Left forelimb (tissue), 1 donor: ENCODE results near the gene TCP10L.
"Not testable (repeated sequence)": the region's sequence is repeated elsewhere in the genome, so short reads cannot be mapped to it uniquely, and the experiment has no call there.

Experiments
- DNase-seq: peaks from one replicate; pipeline ENCODE4 v3.0.0-alpha.2; 2018; ENCODE audit warnings: low spot score

TCP10L gene

DNA sequence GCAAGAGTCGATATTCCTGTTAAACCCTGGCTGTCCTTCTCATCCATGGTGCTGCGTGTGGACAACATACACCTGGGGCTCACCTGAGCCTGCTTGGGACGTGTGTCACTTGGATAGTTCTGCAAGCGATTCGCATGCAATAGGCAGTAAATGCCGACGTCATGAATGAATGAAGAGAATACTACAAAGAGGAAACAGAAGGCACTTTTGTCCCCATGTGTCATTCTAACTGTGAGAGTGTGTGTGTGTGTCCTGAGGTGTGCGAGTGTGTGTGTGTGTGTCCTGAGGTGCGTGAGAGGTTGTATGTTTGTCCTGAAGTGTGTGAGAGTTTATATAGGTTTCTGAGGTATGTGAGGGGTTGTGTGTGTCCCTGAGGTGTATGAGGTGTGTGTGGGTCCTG lies 647 bp upstream of the TCP10L start:
- DNase-seq, result peak; percentile 8

DNA sequence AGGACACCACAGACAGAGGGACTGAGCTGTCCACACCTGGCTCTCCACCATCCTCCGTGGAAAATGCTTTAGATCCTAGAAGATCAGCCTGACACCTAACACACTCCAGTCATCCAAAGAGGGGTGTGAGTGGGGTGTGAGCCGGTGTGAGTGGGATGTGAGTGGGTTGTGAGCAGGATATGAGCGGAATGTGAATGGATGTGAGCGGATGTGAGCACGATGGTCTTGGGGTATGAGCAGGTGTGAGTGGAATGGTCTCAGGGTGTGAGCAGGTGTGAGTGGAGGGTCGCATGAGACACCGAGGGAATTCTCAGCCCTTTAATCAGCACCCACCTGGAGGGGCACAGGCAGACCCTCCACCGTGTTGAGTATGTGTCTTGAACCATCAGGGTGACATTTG lies 851 bp downstream of the TCP10L start:
- no peak for DNase-seq

DNA sequence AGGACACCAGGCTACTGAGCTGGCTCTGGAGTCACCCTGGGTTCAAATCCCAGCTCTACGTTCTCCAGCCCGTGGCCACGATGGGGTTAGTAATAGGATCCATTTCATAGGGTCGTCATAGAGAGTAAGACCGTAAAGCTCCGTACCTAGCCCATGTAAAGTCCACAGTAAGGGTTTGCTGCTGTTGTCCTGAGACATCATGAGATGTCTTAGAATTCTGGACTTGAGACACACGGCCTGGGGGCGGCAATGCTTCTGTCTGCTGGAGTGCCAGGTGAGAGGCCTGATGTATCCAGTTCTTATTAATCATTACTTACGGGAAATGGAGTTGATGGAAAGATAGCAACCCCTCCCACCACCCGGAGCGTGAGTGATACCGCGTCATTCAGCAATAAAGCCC lies 3.6 kb downstream of the TCP10L start:
- no peak for DNase-seq

DNA sequence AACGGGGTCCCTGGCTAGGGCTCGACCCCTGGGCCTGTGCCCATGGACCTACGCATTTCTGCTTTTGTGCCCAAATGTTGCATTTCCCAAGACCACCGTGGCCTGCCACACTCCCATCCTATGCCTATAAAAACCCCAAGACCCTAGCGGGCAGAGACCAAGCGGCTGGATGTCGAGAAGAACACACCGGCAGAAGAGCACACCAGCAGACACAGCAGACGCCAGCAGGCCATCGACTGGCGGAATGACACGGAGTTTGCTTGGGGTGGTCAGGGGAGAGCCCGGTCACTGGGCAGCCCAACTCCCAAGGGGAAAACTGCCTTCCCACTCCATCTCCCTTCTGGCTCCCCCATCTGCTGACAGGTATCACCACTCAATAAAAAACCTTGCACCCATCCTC lies 4.4 kb downstream of the TCP10L start:
- no peak for DNase-seq

DNA sequence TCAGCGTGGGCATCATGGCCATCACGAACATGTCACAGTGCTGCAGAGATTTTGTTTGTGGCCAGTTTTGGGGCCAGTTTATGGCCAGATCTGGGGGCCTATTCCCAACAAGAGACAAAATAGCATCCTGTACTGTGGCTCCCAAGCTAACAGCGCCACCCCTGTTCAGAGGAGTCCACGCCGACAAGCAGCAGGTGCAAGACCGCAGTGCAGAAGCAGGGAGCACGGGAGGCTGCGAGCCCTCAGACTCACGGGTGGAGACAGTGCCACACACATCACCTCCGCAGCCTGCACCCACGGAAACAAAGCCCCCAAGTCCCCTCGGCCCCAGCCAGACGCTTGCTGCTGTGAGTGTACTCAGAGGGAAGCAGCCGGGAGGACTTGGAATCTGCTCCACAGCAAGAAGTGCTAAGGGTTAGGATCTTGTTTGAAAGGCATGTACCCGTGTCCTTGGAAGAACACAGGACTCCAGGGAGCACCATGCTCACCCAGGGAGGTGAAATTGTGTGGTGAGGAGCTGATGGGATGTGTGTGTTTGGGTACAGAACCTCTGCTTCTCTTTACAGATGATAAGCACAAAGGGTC lies 7.1 kb downstream of the TCP10L start:
- DNase-seq, result no peak

DNA sequence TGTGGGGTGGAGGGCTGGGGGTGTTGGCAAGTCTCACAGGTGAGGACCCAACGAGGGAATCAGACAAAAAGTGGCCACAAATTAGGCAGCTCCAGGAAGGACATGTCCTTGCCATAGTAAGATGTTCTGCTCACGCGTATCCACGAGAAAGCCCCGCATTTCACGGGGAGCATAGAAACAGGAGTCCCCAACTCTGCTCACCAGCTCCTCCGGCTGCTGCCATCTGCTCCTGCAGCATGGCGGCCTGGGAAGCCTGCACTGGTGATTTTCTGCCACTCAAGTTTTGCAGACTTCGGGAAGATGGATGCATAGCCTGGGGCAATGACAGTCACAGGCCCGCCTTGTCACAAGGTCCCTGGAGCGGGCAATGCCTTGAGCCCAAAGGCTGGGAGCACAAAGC lies 9.3 kb downstream of the TCP10L start:
- no peak for DNase-seq

DNA sequence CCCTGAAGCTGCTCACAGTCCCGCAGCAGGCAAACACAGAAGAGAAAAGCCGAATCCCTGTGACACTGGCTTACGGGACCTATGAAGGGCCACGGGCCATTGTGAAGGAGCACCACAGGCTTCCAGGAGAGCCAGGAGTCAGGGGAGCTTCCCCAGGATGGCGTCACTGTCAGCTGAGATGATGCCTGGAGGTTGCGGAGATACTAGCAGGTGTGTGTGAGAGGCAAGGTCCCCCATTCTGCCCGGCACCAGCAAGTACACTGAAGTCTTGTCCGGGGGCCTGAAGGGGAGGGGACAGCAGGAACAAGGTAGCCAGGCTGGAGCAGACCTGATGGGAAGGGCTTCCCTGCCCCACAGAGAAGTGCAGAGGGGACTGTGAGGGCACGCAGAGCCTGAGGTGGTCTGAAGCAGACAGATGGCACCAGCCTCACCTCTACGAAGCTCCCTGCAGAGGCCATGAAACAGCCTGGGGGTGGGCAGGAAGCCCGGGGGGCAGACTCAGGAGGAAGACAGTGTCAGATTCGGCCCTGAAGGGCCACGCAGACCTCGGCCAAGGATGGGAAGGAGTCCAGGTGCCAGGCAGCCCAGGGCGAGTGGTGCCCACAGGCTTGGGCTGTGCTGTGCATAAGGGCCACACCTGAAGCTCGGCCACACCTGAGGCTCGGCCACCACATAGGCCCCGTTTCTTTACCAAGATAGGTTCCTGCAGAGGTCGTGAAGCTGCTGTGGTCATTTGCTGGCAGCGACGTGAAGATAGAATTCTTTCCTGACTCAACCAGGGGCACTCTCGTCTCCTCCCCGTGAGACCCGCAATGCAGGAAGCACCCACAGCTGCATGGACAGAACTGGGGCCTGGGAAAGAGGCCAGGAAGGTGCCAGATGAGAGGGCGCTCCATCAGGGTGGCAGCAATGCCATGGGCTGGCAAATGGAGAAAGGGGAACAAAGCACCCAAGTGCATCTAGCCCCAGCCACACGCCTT lies 10.1 kb downstream of the TCP10L start:
- DNase-seq, result no peak

DNA sequence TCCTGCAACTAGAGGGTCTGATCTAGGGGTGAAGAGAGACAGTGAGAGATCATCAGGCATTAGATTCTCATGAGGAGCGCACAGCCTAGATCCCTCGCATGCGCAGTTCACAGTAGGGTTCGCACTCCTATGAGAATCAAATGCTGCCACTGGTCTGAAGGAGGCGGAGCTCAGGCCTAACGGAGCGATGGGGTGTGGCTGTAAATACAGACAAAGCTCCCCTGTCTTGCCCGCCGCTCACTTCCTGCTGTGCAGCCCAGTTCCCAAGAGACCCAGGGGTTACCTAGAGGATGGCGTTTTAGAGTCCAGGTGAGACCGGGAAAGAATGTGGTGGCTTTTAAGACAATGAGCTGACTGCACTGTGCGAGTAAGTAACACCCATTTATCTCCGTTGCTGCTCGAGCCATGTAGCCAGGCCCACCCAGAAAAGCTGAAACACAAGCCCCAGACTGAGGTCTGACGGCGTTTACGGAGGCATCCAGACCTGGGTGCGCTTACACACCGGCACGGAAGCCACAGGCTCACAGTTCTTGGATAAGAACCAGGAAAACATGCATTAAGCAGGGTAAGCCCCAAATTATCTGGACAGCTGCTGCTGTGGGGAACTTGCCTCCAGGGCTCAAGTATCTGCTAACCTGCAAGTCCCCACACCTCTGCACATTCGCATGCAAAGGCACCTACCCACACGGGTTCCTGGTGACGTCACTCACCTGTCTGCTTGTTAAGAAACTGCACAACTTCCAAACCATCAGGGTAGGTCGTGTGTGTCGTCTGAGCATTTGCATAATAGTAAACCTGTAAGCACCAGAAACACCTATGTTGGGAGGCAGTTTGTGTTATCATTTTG lies 12.5 kb downstream of the TCP10L start:
- DNase-seq, result no peak

DNA sequence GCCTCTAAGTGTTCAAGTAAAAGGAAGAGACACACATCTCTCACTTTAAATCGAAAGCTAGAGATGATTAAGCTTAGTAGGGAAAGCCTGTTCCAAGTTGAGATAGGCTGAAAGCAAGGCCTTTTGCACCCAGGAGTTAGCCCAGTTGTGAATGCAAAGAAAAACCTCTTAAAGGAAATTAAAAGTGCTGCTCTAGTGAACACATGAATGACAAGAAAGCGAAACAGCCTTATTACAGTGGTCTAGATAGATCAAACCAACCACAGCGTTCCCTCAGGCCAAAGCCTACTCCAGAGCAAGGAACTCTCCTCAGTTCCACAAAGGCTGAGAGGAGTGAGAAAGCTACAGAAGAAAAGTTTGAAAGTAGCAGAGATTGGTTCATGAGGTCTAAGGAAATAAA lies 14.9 kb downstream of the TCP10L start:
- no peak for DNase-seq

DNA sequence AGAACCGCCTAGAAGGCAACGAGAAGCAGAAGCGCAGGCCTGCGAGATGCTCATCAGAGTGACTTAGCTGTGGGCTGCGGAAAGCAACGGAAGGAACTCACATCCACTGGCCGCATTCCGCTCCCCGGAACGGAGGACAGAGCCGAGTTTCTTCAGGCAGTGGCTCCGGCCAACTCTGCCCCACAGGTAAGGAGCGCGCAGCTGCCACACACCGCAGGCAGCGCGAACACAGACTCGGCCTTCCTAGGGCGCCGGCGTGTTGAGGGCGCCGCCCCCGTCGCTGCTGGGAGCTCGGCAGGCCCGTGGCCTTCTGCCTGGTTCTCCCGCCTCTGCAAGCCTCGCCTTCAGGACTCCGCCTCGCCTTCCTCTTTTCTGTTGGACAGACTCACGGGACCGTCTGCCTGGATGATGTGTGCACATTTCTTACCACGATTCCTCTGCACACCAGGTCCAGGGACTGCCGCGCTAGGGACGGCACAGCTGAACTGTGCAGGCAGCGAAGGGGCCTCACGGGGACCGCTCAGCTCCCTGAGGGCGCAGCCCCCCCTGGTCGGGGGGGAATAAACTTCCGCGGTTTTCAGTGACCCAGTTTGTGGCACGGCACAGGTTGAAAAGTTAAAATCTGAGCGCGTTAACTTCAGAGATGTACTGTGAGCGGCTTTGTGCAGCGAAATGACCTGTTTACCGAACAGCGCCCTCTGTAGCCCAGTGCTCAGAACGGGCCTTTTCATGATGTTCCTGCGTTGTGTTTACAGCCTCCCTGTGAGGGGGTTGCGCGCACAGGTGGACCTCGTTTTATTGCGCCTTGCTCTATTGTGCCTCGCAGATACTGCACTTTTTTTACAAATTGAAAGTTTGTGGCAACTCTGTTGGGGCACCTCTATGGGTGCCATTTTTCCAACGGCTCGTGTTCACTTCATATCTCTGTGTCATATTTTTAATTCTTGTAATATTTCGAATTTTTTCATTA lies 15.8 kb downstream of the TCP10L start:
- peak; percentile 85 for DNase-seq

DNA sequence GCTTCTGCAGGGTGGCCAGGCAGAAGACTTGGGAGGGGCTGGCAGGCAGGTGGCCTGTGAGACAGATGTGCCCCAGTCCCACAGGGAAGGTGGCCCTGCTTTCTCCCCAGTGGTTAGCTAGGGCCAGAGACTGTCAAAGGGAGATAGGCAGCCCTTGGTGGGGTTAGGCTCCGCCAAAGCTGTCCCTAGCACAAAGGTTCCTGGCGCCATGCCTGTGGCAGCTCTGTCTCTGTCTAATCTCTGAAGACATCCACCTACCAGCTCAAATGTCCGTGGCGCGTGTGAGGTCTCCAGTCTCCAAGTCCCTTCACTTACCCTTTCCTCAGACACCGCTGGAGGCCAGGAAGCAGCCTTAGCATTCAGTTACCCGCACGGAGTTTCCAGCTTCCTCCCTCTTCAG lies 17.7 kb downstream of the TCP10L start:
- DNase-seq, result no peak

DNA sequence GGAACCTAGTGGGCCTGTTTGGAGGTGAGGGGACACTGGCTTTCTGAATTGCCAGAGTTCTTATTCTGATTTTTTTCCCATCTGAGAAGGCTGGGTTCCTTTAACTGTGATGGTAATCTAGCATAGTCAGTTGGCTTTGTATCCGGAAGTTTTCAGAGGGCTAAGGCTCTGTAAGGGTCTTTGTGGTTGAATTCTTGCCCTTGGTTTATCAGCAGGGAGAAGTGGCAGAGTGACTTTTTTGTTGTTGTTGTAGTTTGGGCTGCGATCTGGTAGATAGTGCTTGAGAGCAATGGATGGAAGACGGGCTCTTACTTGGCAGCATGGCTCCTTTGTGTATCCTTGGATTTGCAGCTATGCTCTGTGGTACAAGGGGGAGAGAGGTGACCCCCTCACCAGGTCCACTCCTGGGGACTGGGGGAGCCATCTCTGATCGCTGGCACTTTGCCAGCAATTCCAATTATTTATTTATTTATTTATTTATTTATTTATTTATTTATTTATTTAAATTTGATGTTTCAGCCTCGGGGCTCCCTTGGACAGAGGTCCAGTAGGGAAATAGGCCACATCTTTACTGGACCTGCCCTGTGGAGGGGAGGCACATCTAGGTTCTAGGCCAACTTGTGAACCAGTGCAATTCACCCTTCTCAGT lies 18.5 kb downstream of the TCP10L start:
- no peak for DNase-seq

DNA sequence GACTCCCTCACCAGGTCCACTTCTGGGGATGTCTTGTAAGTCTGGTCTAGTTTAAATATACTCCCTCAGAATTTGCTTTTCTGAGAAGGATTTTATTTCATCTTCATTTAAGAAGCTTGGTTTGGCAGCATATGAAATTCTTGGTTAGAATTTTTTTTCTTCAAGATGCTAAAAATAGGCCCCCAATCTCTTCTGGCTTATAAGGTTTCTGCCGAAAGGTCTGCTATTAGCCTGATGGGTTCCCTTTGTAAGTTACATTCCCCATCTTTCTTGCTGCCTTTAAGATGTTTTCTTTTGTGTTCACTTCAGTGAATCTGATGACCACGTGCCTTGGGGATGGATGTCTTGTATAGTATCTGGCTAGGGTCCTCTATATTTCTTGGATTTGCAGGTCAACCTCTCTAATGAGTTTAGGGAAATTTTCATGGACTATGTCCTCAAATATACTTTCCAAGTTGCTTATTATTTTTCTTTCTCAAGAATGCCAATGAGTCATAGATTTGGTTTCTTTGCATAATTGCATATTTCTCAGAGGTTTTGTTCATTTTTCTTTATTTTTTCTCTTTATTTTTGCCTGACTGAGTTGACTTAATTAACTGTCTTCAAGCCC lies 19.4 kb downstream of the TCP10L start:
- DNase-seq, result no peak

DNA sequence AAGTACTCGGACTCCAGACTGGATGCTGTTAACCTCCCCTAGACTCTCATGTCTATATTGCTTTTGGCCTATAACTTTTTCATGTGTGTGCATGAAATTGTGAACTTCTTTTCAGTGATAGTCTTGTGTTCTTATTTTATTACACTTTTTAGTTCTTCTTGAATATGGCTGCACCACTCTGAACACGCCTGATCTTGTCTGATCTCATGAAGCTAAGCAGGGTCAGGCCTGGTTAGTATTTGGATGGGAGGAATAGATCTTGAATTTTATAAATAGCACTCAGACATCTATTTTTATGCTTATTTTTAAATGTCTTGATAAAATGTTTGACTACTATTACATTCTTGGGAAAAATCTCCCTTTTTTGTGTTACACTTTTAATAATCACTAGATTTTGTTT lies 22.4 kb downstream of the TCP10L start:
- DNase-seq, result no peak

DNA sequence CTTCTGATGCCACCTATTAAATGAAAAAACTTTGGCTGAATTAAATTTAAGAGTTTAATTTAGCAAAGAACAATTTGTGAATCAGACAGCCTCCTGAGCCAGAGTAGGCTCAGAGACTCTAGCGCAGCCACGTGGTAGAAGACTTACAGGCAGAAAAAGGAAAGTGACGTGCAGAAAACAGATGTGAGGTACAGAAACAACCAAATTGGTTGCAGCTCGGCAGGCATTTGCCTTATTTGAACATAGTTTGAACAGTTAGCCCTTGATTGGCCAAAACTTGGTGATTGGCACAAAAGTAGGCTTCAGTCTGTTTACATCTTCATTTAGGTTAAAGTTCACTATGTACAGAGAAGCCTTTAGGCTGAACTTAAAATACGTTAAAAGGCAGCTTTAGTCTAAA lies 22.9 kb downstream of the TCP10L start:
- DNase-seq, result no peak

DNA sequence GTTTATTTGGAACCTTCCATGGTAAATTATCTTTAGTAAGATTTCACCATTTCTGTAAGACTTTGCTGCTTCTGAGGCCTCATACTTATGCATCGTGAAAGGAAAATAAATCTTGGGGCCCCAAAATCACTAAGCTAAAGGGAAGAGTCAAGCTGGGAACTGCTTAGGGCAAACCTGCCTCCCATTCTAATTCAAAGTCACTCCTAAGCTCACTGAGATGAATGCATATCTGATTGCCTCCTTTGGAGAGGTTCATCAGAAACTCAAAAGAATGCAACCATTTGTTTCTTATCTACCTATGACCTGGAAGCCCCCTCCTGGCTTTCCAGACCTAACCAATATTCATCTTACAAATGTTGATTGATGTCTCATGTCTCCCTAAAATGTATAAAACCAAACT lies 23.8 kb downstream of the TCP10L start:
- DNase-seq, result not testable (repeated sequence)

DNA sequence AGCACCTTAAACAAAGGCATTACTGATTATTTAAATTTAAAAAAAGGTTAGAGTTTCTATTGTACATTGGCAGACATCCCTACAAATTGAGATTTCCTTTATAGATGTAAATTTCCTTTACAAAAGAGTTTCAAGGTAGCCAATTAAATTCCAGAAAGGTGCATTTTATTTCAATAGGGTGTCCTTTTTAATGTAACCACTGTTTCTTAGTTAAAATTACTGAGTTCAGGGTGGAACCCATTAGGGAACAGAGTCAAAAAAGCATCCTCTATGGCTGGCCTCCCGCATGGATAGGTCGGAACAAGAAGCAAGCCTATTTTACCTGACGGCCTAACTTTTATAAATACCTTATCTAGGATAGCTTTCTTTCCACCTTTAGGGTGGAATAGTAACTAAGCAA lies 24.4 kb downstream of the TCP10L start:
- no peak for DNase-seq

DNA sequence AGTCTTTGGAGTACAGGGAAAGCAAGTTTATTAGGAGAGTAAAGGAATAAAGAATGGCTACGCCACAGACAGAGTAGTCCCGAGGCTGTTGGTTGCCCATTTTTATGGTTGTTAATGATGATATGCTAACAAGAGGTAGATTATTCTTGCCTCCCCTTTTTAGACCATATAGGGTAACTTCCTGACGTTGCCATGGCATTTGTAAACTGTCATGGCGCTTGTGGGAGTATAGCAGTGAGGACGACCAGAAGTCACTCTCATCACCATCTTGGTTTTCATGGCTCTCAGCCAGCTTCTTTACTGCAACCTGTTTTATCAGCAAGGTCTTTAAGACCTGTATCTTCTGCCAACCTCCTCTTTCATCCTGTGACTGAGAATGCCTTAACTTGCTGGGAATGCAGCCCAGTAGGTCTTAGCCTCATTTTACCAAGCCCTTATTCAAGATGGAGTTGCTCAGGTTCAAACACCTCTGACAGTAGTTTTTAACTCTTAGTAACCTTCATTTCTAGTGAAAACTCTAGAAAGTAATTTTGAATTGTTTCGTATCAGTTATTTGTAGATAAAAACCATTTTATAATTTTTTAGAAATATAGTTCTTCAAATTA lies 26.2 kb downstream of the TCP10L start:
- DNase-seq, result no peak

DNA sequence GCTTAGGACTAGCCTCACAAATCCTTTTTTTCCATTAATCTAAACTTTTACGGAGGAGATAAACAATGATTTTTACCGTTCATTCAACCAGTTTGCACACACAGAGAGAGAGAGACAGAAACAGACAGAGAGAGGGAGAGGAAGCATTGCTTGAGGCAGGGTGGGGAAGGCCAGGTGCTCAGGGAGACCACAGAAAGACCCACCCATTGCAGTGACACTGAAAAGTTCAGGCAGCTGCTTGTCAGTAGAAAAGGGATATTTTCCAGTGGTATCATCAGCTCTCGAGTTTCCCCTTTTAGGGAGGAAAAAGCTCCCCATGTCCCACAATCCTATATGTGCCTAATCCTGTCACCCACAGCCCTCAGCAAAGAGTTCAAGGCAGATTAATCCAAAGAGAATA lies 27.2 kb downstream of the TCP10L start:
- DNase-seq, result no peak
